GM21447 (cell line): ENCODE results near the gene SYDE2.
"Not testable (repeated sequence)": the region's sequence is repeated elsewhere in the genome, so short reads cannot be mapped to it uniquely, and the experiment has no call there.

ENCODE experiments used
- ATAC-seq: cut with Tn5 transposase; IDR thresholded peaks from one replicate; pipeline ENCODE4 v1.9.1; 2021; ENCODE audit not compliant: unreplicated experiment

SYDE2 gene

DNA sequence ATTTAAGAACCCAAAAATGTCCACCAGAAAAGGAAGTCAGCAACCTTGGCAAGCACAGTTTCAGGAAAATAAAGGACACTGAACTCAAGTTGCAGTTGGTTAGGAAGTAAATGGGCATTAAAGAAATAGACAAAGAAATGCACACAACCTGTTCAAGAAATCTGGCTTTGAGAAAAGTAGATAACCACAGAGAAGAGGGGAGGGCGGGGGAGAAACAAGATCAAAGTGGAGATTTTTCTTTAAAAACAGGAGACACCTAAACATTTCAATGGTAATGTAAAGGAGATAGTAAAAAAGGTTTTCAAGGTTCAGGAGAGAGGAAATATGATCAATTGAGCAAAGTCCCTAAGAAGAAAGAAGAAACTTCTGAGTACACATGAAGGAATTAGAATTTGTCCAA lies 29.1 kb downstream of the SYDE2 start:
- no peak for ATAC-seq

- ATAC-seq: no peak
These were observed 31.9 kb downstream of the SYDE2 start for GRCh38 chr1:85168884-85169283.

DNA sequence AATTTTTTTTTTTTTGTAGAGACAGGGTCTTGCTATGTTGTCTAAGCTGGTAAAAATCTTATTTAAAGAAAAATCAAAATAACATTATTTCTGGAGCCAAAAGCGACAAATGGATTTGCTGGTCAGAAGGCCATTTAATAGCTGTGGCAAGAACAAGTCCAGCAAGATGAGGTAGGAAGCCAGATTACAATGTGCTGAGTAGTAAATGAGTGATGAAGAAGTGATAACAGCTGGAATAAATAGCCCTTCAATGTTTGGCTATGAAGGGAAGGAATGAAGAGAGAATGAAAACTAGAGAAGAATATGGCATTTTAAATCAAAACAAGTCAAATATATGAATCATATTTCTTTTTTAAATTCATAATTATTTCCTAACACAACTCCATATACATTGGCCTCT lies 34.5 kb downstream of the SYDE2 start:
- ATAC-seq: no peak

DNA sequence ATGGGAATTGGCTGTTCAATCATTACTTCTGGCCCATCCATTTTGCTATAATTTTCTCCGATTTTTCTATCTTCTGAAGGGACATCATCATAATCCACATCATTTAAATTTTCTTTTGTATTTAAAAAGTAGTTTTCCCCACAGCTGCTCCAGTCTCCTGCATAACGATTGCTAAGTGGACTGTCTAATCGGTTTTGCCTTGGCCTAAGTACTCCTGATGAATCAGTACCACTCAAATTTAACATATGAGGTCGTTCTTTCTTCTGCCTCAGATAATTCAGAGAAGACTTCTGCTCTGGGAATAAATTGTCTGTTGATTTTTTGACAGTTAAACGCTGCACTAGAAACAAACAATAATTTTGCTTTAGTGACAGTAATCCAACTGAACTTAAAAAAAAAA lies 41.9 kb downstream of the SYDE2 start:
- ATAC-seq: no peak

- no peak for ATAC-seq
These were observed 43.4 kb downstream of the SYDE2 start for GRCh38 chr1:85157436-85157835.

- no peak for ATAC-seq
These were observed 47.5 kb downstream of the SYDE2 start for GRCh38 chr1:85153149-85153891.

- no peak for ATAC-seq
These were observed 49.4 kb downstream of the SYDE2 start for GRCh38 chr1:85151446-85151845.

GRCh38 chr1:85149805-85150204 lies 51.0 kb downstream of the SYDE2 start:
- no peak for ATAC-seq

DNA sequence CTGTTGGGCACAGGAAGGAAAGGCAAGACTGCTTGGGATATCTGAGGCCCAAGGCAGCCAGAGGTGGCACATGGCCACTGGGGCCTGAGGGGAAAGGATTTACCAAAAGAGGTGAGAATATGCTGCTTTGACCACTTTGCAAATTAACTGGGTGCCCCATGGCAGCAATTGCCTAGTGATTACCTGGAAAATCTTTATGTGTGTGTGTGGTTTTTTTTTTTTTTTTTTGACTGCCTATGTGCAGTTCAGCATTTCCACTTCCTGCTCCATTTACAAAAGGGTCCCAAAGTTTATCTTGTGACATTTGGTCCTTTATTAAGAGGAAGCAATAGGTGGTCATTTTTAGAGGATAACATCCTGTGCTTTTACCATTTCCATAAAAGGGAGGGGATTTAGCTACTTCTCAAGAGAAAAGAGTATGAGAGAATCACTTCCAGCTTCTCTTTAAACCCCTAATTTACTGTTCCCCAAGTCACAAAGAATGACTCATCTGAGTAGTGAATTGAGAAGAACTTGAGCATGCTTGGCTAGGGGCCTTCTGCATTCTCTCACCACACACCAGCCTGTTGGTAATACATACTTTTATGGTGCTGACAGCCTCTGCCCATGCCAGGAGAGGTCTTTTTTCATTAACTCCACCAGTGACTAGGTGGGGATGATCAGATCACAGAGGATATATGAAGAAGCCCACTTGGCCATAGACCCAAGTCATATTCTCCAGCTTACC lies 52.1 kb downstream of the SYDE2 start:
- ATAC-seq: peak; percentile 90

GRCh38 chr1:85146972-85147359 lies 53.9 kb downstream of the SYDE2 start:
- ATAC-seq: no peak

DNA sequence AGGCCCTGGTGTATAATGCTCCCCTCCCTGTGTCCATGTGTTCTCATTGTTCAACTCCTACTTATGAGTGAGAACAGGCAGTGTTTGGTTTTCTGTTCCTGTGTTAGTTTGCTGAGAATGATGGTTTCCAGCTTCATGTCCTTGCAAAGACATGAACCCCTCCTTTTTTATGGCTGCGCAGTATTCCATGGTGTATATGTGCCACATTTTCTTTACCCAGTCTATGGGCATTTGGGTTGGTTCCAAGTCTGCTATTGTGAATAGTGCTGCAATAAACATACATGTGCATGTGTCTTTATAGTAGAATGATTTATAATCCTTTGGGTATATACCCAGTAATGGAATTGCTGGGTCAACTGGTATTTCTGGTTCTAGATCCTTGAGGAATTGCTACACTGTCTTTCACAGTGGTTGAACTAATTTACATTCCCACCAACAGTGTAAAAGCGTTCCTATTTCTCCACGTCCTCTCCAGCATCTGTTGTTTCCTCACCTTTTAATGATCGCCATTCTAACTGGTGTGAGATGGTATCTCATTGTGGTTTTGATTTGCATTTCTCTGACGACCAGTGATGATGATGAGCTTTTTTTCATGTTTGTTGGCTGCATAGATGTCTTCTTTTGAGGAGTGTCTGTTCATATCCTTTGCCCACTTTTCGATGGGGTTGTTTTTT lies 54.4 kb downstream of the SYDE2 start:
- not testable (repeated sequence) for ATAC-seq

DNA sequence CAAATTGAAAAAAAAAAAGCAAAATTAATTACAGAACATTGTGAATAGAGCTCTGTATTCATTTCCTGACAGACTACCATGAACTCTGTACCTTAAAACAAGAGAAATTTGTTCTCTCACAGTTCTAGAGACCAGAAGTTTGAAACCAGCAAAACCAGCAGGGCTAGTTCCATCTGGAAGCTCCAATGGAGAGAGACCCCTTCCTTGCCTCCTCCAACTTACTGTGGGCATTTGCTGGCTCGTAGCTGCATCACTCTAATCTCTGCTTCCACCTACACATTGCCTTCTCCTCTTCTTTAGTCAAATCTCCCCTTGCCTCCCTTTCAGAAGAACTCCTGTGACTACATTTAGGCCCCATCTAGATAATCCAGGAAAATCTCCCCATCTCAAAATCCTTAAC lies 56.5 kb downstream of the SYDE2 start:
- ATAC-seq: no peak

DNA sequence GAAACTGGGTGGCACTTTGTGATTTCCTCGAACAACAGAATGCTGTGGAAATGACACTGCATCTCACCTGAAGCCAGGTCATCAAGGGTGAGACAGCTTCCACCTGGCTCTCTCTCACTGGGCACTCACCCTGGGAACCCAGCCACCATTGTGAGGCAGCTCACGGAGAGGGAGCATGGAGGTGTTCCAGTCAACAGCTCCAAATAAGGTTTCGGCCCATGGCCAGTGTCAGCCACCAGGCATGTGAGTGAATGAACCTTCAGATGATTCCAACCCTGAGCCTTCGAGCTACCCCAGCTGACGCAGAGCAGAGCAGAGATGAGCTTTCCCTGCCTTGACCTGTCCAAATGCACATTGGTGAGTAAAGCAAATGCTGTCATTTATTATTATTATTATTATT lies 58.1 kb downstream of the SYDE2 start:
- ATAC-seq: no peak

GRCh38 chr1:85138439-85138838 lies 62.4 kb downstream of the SYDE2 start:
- ATAC-seq: not testable (repeated sequence)

- no peak for ATAC-seq
These were observed 63.2 kb downstream of the SYDE2 start for GRCh38 chr1:85137660-85138059.

- no peak for ATAC-seq
These were observed 65.4 kb downstream of the SYDE2 start for GRCh38 chr1:85135392-85135798.

- no peak for ATAC-seq
These were observed 66.0 kb downstream of the SYDE2 start for GRCh38 chr1:85134583-85135391.

DNA sequence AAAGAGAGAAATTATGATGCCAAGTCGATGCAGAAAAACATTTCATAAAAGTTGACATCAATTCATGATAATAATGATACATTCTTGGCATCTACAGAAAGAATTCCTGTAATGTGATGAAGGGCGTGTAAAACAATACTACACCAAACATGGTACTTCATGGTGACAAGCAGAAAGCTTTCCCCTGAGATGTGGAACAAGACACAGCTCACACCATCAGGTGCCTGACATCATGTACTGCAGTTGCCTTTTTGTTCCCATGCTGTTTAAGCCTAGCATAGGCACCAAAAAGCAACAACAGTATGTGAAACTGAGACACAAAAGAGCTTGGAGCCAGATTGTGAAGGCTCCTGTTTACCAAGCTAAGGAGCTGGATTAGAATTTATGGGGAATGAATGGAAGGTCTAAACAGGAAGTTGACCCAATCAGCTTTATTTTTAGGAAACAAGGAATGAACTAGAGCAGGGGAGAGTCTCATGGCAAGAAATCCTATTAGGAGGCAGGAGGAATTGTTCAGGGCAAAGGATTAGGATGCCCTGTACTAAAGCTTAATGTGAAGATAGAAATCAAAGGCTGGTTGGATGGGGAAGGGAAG lies 67.2 kb downstream of the SYDE2 start:
- ATAC-seq: no peak

DNA sequence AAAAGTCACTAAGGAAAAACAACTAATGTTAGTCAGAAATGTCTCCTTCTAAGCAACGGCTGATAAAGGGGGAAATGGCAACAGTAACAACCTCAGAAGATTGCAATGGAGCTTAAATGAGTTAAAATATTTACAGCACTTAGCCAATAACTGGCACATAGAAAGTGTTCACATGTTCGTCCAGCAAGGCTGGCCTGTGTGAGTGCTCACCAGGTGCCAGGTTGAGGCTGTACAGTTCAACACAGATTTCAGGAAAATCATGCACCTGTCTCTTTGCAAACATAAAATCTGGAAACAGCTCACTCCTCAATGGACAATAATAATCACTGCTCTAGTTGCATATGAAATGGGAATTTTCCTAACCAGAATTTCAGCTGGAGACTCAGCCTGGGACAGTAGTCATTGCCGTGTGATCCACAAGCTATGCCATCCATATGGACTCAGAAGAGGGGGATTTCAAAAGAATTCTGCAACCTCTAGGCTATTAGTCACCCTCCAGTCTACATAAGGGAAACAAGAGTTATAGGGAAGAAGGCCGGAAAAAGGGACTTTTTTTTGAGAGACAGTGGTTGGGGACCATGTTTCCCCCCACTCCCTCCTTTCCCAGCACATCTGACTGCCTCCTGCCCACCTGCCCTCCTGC lies 68.6 kb downstream of the SYDE2 start:
- no peak for ATAC-seq

GRCh38 chr1:85128316-85128715 lies 72.5 kb downstream of the SYDE2 start:
- no peak for ATAC-seq
